Suprapubic skin (tissue), 4 donors: Measurements from ENCODE around the gene DAO. TPM values are rescaled to one million over a fixed set of nuclear protein-coding genes. Genes with fewer than 3 reads are reported as not detected.
A peak's percentile ranks its signal among the peaks of the same experiment; 100 is the strongest.

Experiments
- DNase-seq, 2 donors: peaks; one replicate each; pipeline ENCODE4 v3.0.0-alpha.2; 2019; ENCODE audit warnings: low spot score in 2 of 2
- H3K27ac ChIP-seq: fragments of 200-600 bp; sonication (generic); one replicate; pipeline ENCODE4 v1.5.1; 2019
- H3K27me3 ChIP-seq: fragments of 200-600 bp; sonication (generic); one replicate; pipeline ENCODE4 v1.5.1; 2019
- H3K36me3 ChIP-seq: fragments of 200-600 bp; sonication (generic); one replicate; pipeline ENCODE4 v1.5.1; 2019
- H3K4me1 ChIP-seq: fragments of 200-600 bp; sonication (generic); one replicate; pipeline ENCODE4 v1.5.1; 2019
- H3K4me3 ChIP-seq: fragments of 200-600 bp; sonication (generic); one replicate; pipeline ENCODE4 v1.5.1; 2019; ENCODE audit warnings: mild to moderate bottlenecking
- H3K9me3 ChIP-seq: fragments of 200-600 bp; sonication (generic); one replicate; pipeline ENCODE4 v1.5.1; 2019
- EP300 ChIP-seq: sonication (generic); formaldehyde crosslinking; IDR thresholded peaks from one replicate; pipeline ENCODE4 v1.6.1; 2017; ENCODE audit warnings: antibody characterized with exemption
- POLR2A ChIP-seq, 2 donors: fragments of 450-650 bp; IDR thresholded peaks; one replicate each; pipeline ENCODE4 v1.6.1; 2017; ENCODE audit warnings: antibody characterized with exemption in 2 of 2, mild to moderate bottlenecking in 2 of 2, moderate library complexity in 2 of 2
- POLR2AphosphoS5 ChIP-seq, 3 donors: sonication (generic); formaldehyde crosslinking; IDR thresholded peaks; one replicate each; pipeline ENCODE4 v1.6.1; 2017; ENCODE audit warnings: antibody characterized with exemption in 3 of 3
- WGBS: methylation state at CpG from one replicate; pipeline ENCODE4 v1.1.5; 2018; 5-methylcytosine and 5-hydroxymethylcytosine counted together
- total RNA-seq, 4 donors: library from RNA; depleted of rRNA; stranded (reverse); fragments of >200 nt; gene quantifications; one replicate each; pipeline ENCODE4 v1.1.0, GENCODE V29; 2016
- TF ChIP-seq, protein P1 (sequence below), 2 donors: fragments of 200-600 bp in 1 of 2; fragments of 450-650 bp in 1 of 2; sonication (generic) in 1 of 2; IDR thresholded peaks; one replicate each; pipeline ENCODE4 v1.5.1; 2016 to 2019; ENCODE audit warnings: antibody characterized with exemption in 2 of 2, mild to moderate bottlenecking in 1 of 2, moderate library complexity in 1 of 2

The DAO gene
- total RNA-seq, 4 donors from 2014 or later = not detected

DNA sequence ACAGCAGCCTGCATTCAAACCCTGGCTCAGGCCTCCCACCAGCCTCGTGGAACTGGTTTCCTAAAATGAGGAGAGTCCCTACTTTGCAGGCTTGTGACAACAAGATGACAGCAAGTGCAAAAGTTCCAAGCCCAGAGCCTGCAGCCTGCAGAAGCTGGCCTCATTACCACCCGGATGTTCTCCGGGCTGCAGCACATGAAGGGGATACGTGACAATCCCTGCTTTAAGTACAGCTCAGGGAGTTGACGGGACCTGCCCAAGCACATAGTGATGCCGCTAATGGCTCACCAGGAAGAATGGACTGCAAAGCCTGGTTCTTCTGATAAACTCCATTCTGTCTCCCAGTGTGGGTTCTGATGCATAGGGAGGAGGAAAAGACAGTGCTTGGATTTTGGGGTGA is 37.5 kb upstream of the DAO start:
- Histone ChIP-seq H3K4me1 (peaks cover 59% of the 10 kb centered on the region), H3K9me3 (no peaks in the 10 kb centered on the region), H3K27ac (no peak overlapping the region), H3K36me3 (peaks cover 4% of the 10 kb centered on the region), H3K27me3 (no peaks in the 10 kb centered on the region), H3K4me3 (no peak overlapping the region)
- 75% methylated on average over 6 of the region's 6 CpGs for WGBS
- DNase-seq = no peak
- TF ChIP-seq, protein P1, sequence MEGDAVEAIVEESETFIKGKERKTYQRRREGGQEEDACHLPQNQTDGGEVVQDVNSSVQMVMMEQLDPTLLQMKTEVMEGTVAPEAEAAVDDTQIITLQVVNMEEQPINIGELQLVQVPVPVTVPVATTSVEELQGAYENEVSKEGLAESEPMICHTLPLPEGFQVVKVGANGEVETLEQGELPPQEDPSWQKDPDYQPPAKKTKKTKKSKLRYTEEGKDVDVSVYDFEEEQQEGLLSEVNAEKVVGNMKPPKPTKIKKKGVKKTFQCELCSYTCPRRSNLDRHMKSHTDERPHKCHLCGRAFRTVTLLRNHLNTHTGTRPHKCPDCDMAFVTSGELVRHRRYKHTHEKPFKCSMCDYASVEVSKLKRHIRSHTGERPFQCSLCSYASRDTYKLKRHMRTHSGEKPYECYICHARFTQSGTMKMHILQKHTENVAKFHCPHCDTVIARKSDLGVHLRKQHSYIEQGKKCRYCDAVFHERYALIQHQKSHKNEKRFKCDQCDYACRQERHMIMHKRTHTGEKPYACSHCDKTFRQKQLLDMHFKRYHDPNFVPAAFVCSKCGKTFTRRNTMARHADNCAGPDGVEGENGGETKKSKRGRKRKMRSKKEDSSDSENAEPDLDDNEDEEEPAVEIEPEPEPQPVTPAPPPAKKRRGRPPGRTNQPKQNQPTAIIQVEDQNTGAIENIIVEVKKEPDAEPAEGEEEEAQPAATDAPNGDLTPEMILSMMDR (IDR thresholded peaks at IDR 0.05) = no peak
- TF ChIP-seq POLR2AphosphoS5 (IDR thresholded peaks at IDR 0.05) (no peak), EP300 (no peak), POLR2A (IDR thresholded peaks at IDR 0.05) (no peak)

DNA sequence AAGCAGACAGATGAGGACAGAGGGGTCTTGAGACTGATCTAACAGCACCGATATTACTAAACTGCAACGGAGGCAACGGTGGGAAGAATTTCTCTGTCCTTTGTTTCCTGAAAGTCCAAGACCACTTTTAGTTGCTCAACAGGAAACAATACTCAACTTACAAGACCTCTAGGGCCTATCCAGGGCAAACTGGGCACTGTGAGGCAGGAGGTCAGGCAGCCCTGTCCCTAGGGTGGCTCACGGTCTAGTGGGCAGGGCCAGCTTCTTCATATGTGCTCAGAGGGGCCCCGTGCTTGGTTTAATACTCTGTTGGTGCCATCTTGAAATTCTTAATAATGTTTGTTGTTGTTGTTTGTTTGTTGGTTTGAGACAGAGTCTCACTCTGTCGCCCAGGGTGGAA is 36.7 kb upstream of the DAO start:
- no peaks in the 10 kb centered on the region for H3K27me3 ChIP-seq
- no peak overlapping the region for H3K27ac ChIP-seq
- H3K36me3 ChIP-seq = peaks cover 5% of the 10 kb centered on the region
- DNase-seq = no peak
- 91% methylated on average over 6 of the region's 6 CpGs for WGBS
- TF ChIP-seq EP300 (no peak), POLR2AphosphoS5 (IDR thresholded peaks at IDR 0.05) (no peak), POLR2A (IDR thresholded peaks at IDR 0.05) (no peak)
- TF ChIP-seq, protein P1 (IDR thresholded peaks at IDR 0.05) = no peak
- no peaks in the 10 kb centered on the region for H3K9me3 ChIP-seq
- H3K4me3 ChIP-seq = no peak overlapping the region
- H3K4me1 ChIP-seq = peaks cover 51% of the 10 kb centered on the region

DNA sequence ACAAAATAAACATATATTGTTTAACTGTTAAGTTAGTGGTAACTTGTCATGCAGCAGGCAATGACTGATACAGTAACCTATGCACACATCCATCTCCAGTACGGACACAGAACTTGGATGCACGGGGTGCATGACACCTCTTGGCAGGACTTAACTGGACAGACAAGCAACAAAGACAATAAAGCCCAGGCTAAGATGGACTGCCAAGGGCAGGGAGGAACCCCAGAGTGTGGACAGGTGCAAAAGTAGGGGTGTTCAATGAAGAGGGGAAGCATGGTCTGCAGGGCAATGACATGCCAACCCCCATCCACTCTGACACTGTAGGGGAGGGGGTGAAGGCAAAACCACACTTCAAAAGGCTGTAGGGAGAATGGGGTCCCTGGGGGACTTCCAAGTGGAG is 34.2 kb upstream of the DAO start:
- no peak for DNase-seq
- peaks cover 30% of the 10 kb centered on the region for H3K4me1 ChIP-seq
- TF ChIP-seq POLR2AphosphoS5 (IDR thresholded peaks at IDR 0.05) (no peak), EP300 (no peak), POLR2A (IDR thresholded peaks at IDR 0.05) (no peak)
- TF ChIP-seq, protein P1 (IDR thresholded peaks at IDR 0.05) = no peak
- peaks cover 15% of the 10 kb centered on the region for H3K36me3 ChIP-seq
- H3K9me3 ChIP-seq = no peaks in the 10 kb centered on the region
- WGBS = 82% methylated on average over 2 of the region's 2 CpGs
- H3K27ac ChIP-seq = no peak overlapping the region
- no peaks in the 10 kb centered on the region for H3K27me3 ChIP-seq
- no peak overlapping the region for H3K4me3 ChIP-seq

DNA sequence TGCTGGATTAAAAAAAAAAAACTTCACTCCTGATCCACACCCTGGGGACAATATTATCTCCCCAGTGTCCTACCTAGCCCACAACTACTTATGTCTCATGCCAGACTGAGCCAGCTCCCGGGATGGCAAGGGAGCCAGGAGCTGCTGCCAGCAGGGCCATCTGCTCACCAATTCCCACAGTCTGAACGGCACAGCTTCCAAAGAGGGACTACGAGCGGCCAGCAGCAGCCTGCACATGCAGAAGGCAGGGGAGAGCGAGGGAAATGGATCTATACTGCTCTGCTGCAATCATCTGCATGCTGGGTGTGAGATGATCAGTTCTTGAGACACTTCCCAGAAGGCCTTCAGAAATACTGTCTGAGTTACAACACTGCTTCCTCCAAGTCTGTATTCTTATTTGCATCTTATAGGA is 33.6 kb upstream of the DAO start:
- H3K27ac ChIP-seq = no peak overlapping the region
- DNase-seq = peak in 1 of 2 donors; percentile 61
- 26% methylated on average over 5 of the region's 5 CpGs for WGBS

DNA sequence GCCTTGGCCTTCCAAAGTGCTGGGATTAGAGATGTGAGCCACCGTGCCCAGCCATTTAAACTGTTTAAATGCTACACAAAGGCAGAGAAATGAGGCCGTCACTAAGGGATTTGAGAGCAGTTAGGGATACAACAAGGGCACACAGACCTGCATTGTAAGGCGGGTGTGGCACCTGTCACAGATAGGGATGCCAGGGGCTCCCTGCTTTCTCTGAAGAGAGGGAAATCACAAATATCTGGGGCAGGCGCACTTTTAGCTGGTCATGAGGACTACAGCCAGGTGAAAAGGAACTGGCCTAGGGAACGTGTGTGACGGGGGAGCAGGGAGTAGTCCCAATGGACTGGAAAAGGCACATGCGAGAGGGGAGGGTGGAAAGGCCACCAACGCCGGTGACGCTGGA is 32.2 kb upstream of the DAO start:
- TF ChIP-seq POLR2AphosphoS5 (IDR thresholded peaks at IDR 0.05) = no peak
- no peak for TF ChIP-seq EP300
- TF ChIP-seq, protein P1 (IDR thresholded peaks at IDR 0.05) = no peak
- no peak for TF ChIP-seq POLR2A (IDR thresholded peaks at IDR 0.05)
- 86% methylated on average over 10 of the region's 10 CpGs for WGBS
- no peak for DNase-seq
- Histone ChIP-seq H3K4me3 (no peak overlapping the region), H3K4me1 (peaks cover 21% of the 10 kb centered on the region), H3K27ac (no peak overlapping the region), H3K27me3 (no peaks in the 10 kb centered on the region), H3K9me3 (no peaks in the 10 kb centered on the region), H3K36me3 (peaks cover 15% of the 10 kb centered on the region)

More for the DNA sequence above, 33.6 kb upstream of the DAO start:
- Histone ChIP-seq H3K9me3 (no peaks in the 10 kb centered on the region), H3K4me3 (no peak overlapping the region), H3K36me3 (peaks cover 15% of the 10 kb centered on the region), H3K27me3 (no peaks in the 10 kb centered on the region), H3K4me1 (peaks cover 32% of the 10 kb centered on the region)
- TF ChIP-seq, protein P1 (IDR thresholded peaks at IDR 0.05) = no peak
- no peak for TF ChIP-seq EP300
- TF ChIP-seq POLR2AphosphoS5 (IDR thresholded peaks at IDR 0.05) = no peak
- no peak for TF ChIP-seq POLR2A (IDR thresholded peaks at IDR 0.05)
